Measurements from ENCODE around the gene TEX55. TPM values are rescaled to one million over a fixed set of nuclear protein-coding genes. Genes with fewer than 3 reads are reported as not detected.
A peak's percentile ranks its signal among the peaks of the same experiment; 100 is the strongest.
"Not testable (repeated sequence)": the region's sequence is repeated elsewhere in the genome, so short reads cannot be mapped to it uniquely, and the experiment has no call there.

Gene TEX55
- polyA plus RNA-seq, 4 donors, result 0.08 TPM; not detected in 3

- DNase-seq (ENCODE audit: low read depth in 4 of 4, low spot score in 2 of 4), result no peak
Observed at GRCh38 chr3:119157971-119158370, 12.0 kb downstream of the TEX55 start.

GRCh38 chr3:119160361-119160760, 14.4 kb downstream of the TEX55 start:
- no peak for DNase-seq (ENCODE audit: low read depth in 4 of 4, low spot score in 2 of 4)

DNA sequence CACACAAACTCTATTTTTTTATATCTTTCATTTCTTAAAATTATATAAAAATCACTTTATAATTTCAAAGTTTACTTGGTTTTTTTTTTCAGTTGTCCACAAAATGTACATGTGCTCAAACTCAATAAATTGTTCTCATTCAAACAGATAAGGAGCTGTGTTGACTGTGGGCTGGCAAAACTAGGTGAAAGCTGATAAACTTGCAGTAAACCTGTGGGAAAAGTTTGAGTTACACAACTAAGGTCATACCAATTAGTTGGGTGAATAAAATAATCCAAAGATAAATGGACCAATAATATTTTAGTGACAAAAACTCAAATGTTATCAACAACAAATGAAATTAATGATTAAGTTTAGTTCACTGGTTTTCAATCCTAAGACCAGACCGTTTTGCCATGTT, 14.8 kb downstream of the TEX55 start:
- DNase-seq (ENCODE audit: low read depth in 4 of 4, low spot score in 2 of 4), result no peak

DNA sequence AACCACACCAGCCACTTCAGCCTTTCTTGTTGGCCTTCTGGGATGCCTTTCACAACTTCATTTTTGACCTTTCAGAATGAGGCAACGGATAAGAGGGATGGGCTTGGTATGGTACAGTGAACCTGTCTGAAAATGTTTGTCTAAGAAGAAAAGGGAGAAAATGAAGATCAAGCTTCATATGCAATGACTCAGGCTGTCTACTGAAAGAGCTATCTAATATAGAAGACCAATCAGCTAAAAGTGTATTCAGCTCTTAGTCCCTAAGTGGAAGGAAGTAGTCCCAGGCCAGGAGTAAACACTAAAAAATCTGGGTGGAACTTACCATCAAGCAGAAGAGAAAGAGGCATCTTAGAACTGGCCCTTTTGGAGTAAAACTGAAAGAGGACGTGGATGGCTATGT, 15.3 kb downstream of the TEX55 start:
- DNase-seq (ENCODE audit: low read depth in 4 of 4, low spot score in 2 of 4), result no peak

DNA sequence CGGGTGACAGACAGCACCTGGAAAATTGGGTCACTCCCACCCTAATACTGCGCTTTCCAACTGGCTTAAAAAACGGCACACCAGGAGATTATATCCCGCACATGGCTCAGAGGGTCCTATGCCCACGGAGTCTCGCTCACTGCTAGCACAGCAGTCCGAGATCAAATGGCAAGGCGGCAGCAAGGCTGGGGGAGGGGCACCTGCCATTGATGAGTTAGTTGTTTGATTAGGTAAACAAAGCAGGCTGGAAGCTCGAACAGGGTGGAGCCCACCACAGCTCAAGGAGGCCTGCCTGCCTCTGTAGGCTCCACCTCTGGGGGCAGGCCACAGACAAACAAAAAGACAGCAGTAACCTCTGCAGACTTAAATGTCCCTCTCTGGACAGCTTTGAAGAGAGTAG, 18.8 kb downstream of the TEX55 start:
- DNase-seq (ENCODE audit: low read depth in 4 of 4, low spot score in 2 of 4), result not testable (repeated sequence)

DNA sequence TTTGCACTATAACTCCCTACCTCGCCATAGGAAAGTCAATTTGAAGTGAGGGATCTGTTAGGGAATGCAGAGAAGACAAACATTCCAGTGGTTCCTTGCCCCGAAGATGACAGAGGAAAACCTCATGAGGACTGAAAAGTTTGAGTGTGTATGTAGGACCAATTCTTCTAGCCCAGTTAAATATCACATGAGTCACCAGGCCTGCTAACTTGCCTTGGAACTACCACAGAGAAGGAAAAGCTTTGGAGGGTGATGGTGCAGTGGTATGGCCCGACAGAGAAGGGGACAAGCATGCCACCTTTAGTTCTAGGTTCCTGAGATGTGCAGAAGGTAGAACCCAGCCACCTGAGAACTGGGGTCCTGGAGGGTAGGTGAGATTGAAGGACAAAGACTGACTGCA, 24.9 kb downstream of the TEX55 start:
- DNase-seq (ENCODE audit: low read depth in 4 of 4, low spot score in 2 of 4), result no peak

- DNase-seq (ENCODE audit: low read depth in 4 of 4, low spot score in 2 of 4), result peak in 2 of 4 donors; percentile 18 to 33
Observed at GRCh38 chr3:119173325-119173724, 27.4 kb downstream of the TEX55 start, which contains the start of gene UPK1B. Gene UPK1B (plus strand): TSS chr3:119173598. CDS start chr3:119186742, 13,144 bp downstream.

GRCh38 chr3:119175872-119176756, 30.1 kb downstream of the TEX55 start:
- DNase-seq (ENCODE audit: low read depth in 4 of 4, low spot score in 2 of 4), result no peak

DNA sequence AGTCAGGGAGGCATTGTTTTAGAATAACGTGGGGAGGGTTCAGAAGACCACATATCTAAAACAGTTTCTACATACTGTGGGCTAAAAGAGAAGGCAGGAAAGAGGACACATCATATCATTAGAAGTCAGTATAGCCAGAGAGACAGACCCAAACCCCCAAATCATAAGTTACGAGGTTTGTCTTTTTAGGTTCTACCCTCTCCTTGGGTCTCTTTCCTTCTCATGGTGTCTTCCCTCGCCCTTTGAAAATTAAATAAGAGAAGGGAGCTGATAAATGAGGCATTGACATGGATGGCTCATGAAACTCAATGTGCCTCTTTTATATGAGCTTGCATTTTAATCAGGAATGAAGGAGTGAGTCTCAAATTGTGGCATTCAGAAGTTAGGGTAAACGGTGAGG, 30.8 kb downstream of the TEX55 start:
- no peak for DNase-seq (ENCODE audit: low read depth in 4 of 4, low spot score in 2 of 4)

DNA sequence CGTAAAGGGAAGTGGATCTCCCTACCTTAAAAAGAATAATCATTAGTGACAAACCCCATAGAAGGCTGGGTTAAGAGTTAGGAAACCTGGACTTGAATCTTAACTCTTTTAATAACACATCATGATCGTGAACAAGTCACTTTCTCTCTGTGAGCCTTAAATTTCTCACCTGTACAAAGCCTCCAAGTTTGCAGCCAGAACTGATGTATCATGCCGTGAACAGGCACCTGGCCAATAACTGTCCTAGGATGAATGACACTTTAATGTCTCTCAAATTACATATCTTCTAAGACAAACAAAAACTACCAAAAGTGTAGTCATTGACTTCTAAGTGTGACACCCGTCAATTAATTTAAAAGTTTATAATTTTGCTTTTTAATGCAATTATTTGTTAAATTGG, 31.4 kb downstream of the TEX55 start:
- no peak for DNase-seq (ENCODE audit: low read depth in 4 of 4, low spot score in 2 of 4)

- no peak for DNase-seq (ENCODE audit: low read depth in 4 of 4, low spot score in 2 of 4)
Observed at GRCh38 chr3:119181765-119182164, 35.8 kb downstream of the TEX55 start.

GRCh38 chr3:119184111-119184510, 38.1 kb downstream of the TEX55 start:
- DNase-seq (ENCODE audit: low read depth in 4 of 4, low spot score in 2 of 4), result no peak

DNA sequence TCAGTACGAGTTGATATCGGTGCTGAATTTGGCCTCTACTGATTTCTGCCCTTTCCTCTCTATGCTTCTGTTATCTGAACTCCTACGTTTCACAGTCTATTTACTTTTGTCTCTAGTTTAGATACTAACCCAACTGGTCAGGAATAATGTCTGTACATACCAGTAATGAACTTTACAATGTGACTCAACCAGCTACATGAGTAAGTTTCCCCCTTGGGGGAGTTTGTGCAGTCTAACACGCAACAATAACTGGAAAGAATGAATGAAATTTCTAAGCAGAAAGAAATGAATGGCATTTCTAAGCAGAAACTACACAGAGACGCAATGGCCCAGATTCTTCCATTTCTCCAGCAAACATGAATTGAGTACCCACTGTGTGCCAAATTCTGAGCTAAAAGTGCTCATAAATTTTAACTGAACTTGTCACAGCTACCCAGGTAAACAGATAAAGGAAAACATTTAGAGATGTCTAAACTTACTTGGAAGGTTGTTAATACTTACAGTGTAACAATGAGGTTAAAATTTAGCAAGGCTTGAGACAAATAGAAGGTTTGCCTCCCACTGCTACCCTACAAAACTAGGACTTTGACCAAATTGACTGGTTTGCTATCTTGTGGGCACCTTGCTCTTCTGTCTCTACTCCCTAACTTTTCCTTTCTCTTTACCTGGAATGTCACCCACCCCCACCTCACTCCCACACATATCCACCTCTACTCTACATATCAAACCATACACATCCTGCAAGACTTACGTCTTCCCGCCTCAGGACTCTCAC, 39.0 kb downstream of the TEX55 start:
- DNase-seq (ENCODE audit: low read depth in 4 of 4, low spot score in 2 of 4), result no peak

GRCh38 chr3:119187266-119187665, 41.3 kb downstream of the TEX55 start:
- DNase-seq (ENCODE audit: low read depth in 4 of 4, low spot score in 2 of 4), result no peak

- no peak for DNase-seq (ENCODE audit: low read depth in 4 of 4, low spot score in 2 of 4)
Observed at GRCh38 chr3:119191800-119192199, 45.8 kb downstream of the TEX55 start.

- DNase-seq (ENCODE audit: low read depth in 4 of 4, low spot score in 2 of 4), result no peak
Observed at GRCh38 chr3:119194237-119195150, 48.5 kb downstream of the TEX55 start.

GRCh38 chr3:119195151-119195476, 49.1 kb downstream of the TEX55 start:
- no peak for DNase-seq (ENCODE audit: low read depth in 4 of 4, low spot score in 2 of 4)

GRCh38 chr3:119195911-119196310, 49.9 kb downstream of the TEX55 start:
- DNase-seq (ENCODE audit: low read depth in 4 of 4, low spot score in 2 of 4), result no peak
